Endothelial cell of umbilical vein (primary cell): ENCODE data around the gene KPTN. TPM values are rescaled to one million over a fixed set of nuclear protein-coding genes. Genes with fewer than 3 reads are reported as not detected.

ENCODE experiments used
- BruUV-seq: library from RNA; stranded (reverse); fragments of 400-500 nt; replicated peaks from 2 replicates; lab custom pipeline; 2021; lab: Mats Ljungman, UMichigan
- CTCF ChIA-PET: fragments of 300-600, 350-600 bp; sonication (Branson Sonifier 250); formaldehyde crosslinking; loops from one replicate; lab custom pipeline; 2021; ENCODE audit warnings: antibody characterized with exemption, inconsistent platforms; lab: Charles Lee
- POLR2A ChIA-PET: fragments of 300-600, 350-600 bp; sonication (Branson Sonifier 250); formaldehyde crosslinking; loops from one replicate; lab custom pipeline; 2021; ENCODE audit warnings: antibody characterized with exemption, inconsistent platforms; lab: Charles Lee
- DNase-seq: peaks from one replicate; pipeline ENCODE4 v3.0.0-alpha.2; 2011; ENCODE audit warnings: low read depth, low spot score
- FAIRE-seq: peaks from 2 replicates; lab custom pipeline; 2011; peaks lifted over from hg19 to GRCh38; lab: Jason Lieb, UNC
- H2AFZ ChIP-seq: 2 replicates; pipeline ENCODE4 v1.6.0; 2012; ENCODE audit warnings: low read depth, low read length, control low read depth, inconsistent platforms
- H3K27ac ChIP-seq: 2 replicates; pipeline ENCODE4 v1.5.1; 2011; ENCODE audit warnings: low read depth, mild to moderate bottlenecking, control low read depth, low read length, moderate library complexity; ENCODE audit not compliant: insufficient read depth
- H3K27me3 ChIP-seq, 2 experiments: 2 replicates each; pipeline versions ENCODE4 v1.6.0 to v1.6.1; 2011; ENCODE audit warnings: low read length in 2 of 2, mixed read lengths in 1 of 2; ENCODE audit not compliant: control insufficient read depth in 2 of 2, insufficient read depth in 2 of 2
- H3K36me3 ChIP-seq, 2 experiments: 2 replicates in 1 of 2; 3 replicates in 1 of 2; pipeline ENCODE4 v1.5.1; 2011; ENCODE audit warnings: low read length in 2 of 2, mild to moderate bottlenecking in 1 of 2, moderate library complexity in 1 of 2; ENCODE audit not compliant: control insufficient read depth in 2 of 2, insufficient read depth in 2 of 2; ENCODE audit errors: extremely low read depth in 1 of 2
- H3K4me1 ChIP-seq: 3 replicates; pipeline ENCODE4 v1.5.1; 2011; ENCODE audit warnings: mild to moderate bottlenecking, low read length; ENCODE audit not compliant: control insufficient read depth, insufficient read depth; ENCODE audit errors: extremely low read depth
- H3K4me2 ChIP-seq: 2 replicates; pipeline ENCODE4 v1.6.1; 2011; ENCODE audit warnings: low read length, control low read depth, mixed read lengths; ENCODE audit not compliant: insufficient read depth
- H3K4me3 ChIP-seq, 3 experiments: fragments of 200-600 bp in 1 of 3; sonication (generic), shearing (Covaris generic) in 1 of 3; replicated peaks in 1 of 3; 2 replicates each; pipeline ENCODE4 v1.5.1; 2011 to 2016; ENCODE audit warnings: control low read depth in 3 of 3, low read length in 3 of 3, mild to moderate bottlenecking in 2 of 3, inconsistent platforms in 1 of 3, low read depth in 1 of 3, moderate library complexity in 1 of 3; ENCODE audit not compliant: insufficient read depth in 1 of 3
- H3K79me2 ChIP-seq: 2 replicates; pipeline ENCODE4 v1.6.0; 2012; ENCODE audit warnings: low read length, inconsistent platforms; ENCODE audit not compliant: control insufficient read depth, insufficient read depth
- H3K9ac ChIP-seq: replicated peaks from 2 replicates; pipeline ENCODE3; 2011; ENCODE audit warnings: low read length, control low read depth; ENCODE audit not compliant: insufficient read depth; ENCODE audit errors: extremely low read depth
- H3K9me1 ChIP-seq: replicated peaks from 3 replicates; pipeline ENCODE4 v1.6.0; 2011; ENCODE audit warnings: mild to moderate bottlenecking, low read length; ENCODE audit not compliant: control insufficient read depth, insufficient read depth; ENCODE audit errors: extremely low read depth
- H3K9me3 ChIP-seq: replicated peaks from 2 replicates; pipeline ENCODE4 v1.5.1; 2012; ENCODE audit warnings: low read length, inconsistent platforms; ENCODE audit not compliant: control insufficient read depth, insufficient read depth
- H4K20me1 ChIP-seq: replicated peaks from 2 replicates; pipeline ENCODE3; 2011; ENCODE audit warnings: mild to moderate bottlenecking, low read length; ENCODE audit not compliant: control insufficient read depth, insufficient read depth; ENCODE audit errors: extremely low read depth
- EZH2 ChIP-seq: IDR thresholded peaks from 2 replicates; pipeline ENCODE4 v1.6.1; 2012; ENCODE audit warnings: borderline replicate concordance, low read depth, mild to moderate bottlenecking, moderate library complexity, low read length, inconsistent platforms; ENCODE audit not compliant: severe bottlenecking
- FOS ChIP-seq: IDR thresholded peaks from 2 replicates; pipeline ENCODE4 v1.6.1; 2011; ENCODE audit warnings: mild to moderate bottlenecking, low read length, moderate library complexity, borderline replicate concordance; ENCODE audit not compliant: insufficient read depth
- GATA2 ChIP-seq: IDR thresholded peaks from 2 replicates; pipeline ENCODE4 v1.7.0; 2011; ENCODE audit warnings: low read depth, mild to moderate bottlenecking, moderate library complexity, mixed read lengths, low read length; ENCODE audit not compliant: insufficient read length, insufficient read depth
- JUN ChIP-seq: IDR thresholded peaks from 2 replicates; pipeline ENCODE4 v1.6.1; 2011; ENCODE audit warnings: borderline replicate concordance, low read depth; ENCODE audit not compliant: insufficient read length, insufficient read depth
- MYC ChIP-seq: IDR thresholded peaks from one replicate; pipeline ENCODE4 v1.6.1; 2011; ENCODE audit warnings: mild to moderate bottlenecking, low read depth, low read length
- POLR2A ChIP-seq: IDR thresholded peaks from 2 replicates; pipeline ENCODE4 v1.6.1; 2012; ENCODE audit warnings: low read depth, mild to moderate bottlenecking, control low read depth, low read length
- POLR2AphosphoS5 ChIP-seq: IDR thresholded peaks from 2 replicates; pipeline ENCODE4 v1.6.1; 2012; ENCODE audit warnings: low read depth, mild to moderate bottlenecking, control low read depth, low read length, moderate library complexity; ENCODE audit not compliant: insufficient read depth
- dilution Hi-C: fragments of 300-500 bp; cut with MboI; formaldehyde crosslinking; loops from one replicate; pipeline ENCODE4 v1.15.0; 2019; ENCODE audit warnings: low sequenced_read_pairs; ENCODE audit not compliant: extremely low pct_ligation_motif_present
- intact Hi-C: fragments of 100-400 bp; cut with micrococcal nuclease; formaldehyde crosslinking; loops from one replicate; pipeline ENCODE4 v1.10.0; 2022
- polyA plus RNA-seq, 4 experiments: library from polyadenylated mRNA; depleted of rRNA in 3 of 4; stranded (reverse) in 3 of 4; unstranded in 1 of 4; fragments of >200 nt; gene quantifications; 2 replicates each; pipeline versions ENCODE4 v1.2.1 to v1.2.3, GENCODE V29; 2011 to 2012; ENCODE audit warnings: missing spikeins in 1 of 4
- total RNA-seq: library from RNA; stranded (reverse); gene quantifications from 2 replicates; pipeline ENCODE4 v1.2.3, GENCODE V29; 2021
- TF ChIP-seq, protein P1 (sequence below): IDR thresholded peaks from 2 replicates; pipeline ENCODE4 v1.6.1; 2011; ENCODE audit not compliant: insufficient read depth, insufficient read length
- TF ChIP-seq, protein P2 (sequence below), 2 donors: IDR thresholded peaks; 1 replicate in 1 of 2; 2 replicates in 1 of 2; pipeline ENCODE4 v1.5.1; 2011; ENCODE audit warnings: low read length in 2 of 2, mild to moderate bottlenecking in 2 of 2, moderate library complexity in 2 of 2, control low read depth in 1 of 2, inconsistent platforms in 1 of 2, low read depth in 1 of 2; ENCODE audit not compliant: insufficient read depth in 1 of 2; ENCODE audit errors: extremely low read depth in 1 of 2

The KPTN gene
- total and polyA plus RNA-seq, 2 donors (not counting 3 experiments of a cell fraction or from before 2014, with no cell fraction given): 14.7 to 15.5 TPM

DNA sequence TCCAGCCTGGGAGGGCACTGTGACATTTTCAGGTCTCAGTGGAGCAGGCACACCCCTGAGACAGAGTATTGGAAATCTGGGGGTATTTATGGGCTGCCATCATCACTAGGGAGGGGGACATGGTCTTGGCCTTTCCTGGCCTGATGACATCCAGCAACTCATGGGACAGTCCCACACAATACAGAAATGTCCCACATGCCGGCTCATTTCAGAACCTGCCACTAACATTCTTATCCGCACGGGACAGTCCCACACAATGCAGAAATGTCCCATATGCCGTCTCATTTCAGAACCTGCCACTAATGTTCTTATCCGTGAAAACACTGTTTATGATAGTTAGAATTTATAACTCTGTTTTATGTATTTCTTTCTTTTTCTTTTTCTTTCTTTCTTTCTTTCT is 22.1 kb downstream of the KPTN start:
- no peak overlapping the region for H3K4me2 ChIP-seq
- TF ChIP-seq POLR2AphosphoS5 (no peak), POLR2A (no peak), MYC (no peak), JUN (no peak), EZH2 (no peak), FOS (no peak), GATA2 (no peak)
- TF ChIP-seq, protein P1, sequence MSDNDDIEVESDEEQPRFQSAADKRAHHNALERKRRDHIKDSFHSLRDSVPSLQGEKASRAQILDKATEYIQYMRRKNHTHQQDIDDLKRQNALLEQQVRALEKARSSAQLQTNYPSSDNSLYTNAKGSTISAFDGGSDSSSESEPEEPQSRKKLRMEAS: no peak
- TF ChIP-seq, protein P2, sequence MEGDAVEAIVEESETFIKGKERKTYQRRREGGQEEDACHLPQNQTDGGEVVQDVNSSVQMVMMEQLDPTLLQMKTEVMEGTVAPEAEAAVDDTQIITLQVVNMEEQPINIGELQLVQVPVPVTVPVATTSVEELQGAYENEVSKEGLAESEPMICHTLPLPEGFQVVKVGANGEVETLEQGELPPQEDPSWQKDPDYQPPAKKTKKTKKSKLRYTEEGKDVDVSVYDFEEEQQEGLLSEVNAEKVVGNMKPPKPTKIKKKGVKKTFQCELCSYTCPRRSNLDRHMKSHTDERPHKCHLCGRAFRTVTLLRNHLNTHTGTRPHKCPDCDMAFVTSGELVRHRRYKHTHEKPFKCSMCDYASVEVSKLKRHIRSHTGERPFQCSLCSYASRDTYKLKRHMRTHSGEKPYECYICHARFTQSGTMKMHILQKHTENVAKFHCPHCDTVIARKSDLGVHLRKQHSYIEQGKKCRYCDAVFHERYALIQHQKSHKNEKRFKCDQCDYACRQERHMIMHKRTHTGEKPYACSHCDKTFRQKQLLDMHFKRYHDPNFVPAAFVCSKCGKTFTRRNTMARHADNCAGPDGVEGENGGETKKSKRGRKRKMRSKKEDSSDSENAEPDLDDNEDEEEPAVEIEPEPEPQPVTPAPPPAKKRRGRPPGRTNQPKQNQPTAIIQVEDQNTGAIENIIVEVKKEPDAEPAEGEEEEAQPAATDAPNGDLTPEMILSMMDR (IDR thresholded peaks at IDR 0.05; ENCODE audit: extremely low read depth in 1 of 2, insufficient read depth in 1 of 2, low read depth in 1 of 2, low read length in 2 of 2): no peak
- BruUV-seq: no TSS peak
- H3K4me3 ChIP-seq: no peak overlapping the region
- FAIRE-seq (no peak), DNase-seq (no peak)
- ChIA-PET POLR2A (no interaction called here), CTCF (interaction anchor here (0.6 to 1.0 kb wide), 2 partner anchors 165 to 245 kb away, joined by 3 to 4 read pairs; no protein-coding TSS in a partner anchor)
- H3K27me3 ChIP-seq: peaks cover 32% of the 10 kb centered on the region in 2 experiments
- no peak overlapping the region for H2AFZ ChIP-seq
- H4K20me1 ChIP-seq: no peaks in the 10 kb centered on the region
- no peak overlapping the region for H3K27ac ChIP-seq
- no peaks in the 10 kb centered on the region for H3K4me1 ChIP-seq
- dilution Hi-C loops: no loop called here
- H3K79me2 ChIP-seq: no peaks in the 10 kb centered on the region
- H3K9me1 ChIP-seq: no peaks in the 10 kb centered on the region
- H3K9me3 ChIP-seq: no peaks in the 10 kb centered on the region
- no peaks in the 10 kb centered on the region for H3K36me3 ChIP-seq
- H3K9ac ChIP-seq: no peak overlapping the region
- intact Hi-C loops: no loop called here
